HS-5 (cell line): ENCODE measurements around the gene CARD14.

Experiments used
- DNase-seq: peaks from one replicate; pipeline ENCODE4 v3.0.0-alpha.2; 2012; ENCODE audit warnings: low read depth

CARD14 gene

GRCh38 chr17:80169784-80170500, at the start of gene CARD14:
Gene CARD14, plus strand, starts transcription at chr17:80170030. Its CDS starts 11,409 bp downstream, at chr17:80181439.
- DNase-seq, result no peak

GRCh38 chr17:80122026-80122575, 47.7 kb upstream of the CARD14 start:
- no peak for DNase-seq

DNA sequence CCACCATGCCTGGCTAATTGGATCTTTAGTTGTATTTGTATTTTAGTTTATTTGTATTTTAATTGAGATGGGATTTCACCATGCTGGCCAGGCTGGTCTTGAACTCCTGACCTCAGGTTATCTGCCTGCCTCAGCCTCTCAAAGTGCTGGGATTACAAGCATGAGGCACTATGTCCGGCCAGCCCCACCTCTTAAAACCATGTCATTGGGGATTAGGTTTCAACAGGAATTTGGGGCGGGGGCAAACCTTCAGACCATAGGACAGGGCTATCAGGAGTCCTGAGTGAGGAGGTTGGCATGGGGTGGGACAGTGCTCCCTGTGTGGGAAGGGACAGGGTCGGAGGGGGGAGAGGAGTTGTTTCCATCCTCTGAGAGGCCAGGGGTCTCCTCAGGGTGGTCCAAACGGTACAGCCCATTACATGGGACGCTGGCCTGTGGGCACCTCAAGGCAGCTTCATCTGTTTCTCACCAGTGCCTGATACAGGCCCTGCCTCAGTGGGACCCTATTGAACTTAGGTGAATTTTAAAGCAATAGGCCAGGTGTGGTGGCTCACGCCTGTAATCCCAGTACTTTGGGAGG, 46.8 kb upstream of the CARD14 start:
- DNase-seq, result no peak

GRCh38 chr17:80123791-80124190, 46.0 kb upstream of the CARD14 start:
- DNase-seq, result no peak

- DNase-seq, result no peak
These were observed 45.4 kb upstream of the CARD14 start for GRCh38 chr17:80124351-80124981.

- DNase-seq, result no peak
These were observed 44.0 kb upstream of the CARD14 start for GRCh38 chr17:80125656-80126448.

DNA sequence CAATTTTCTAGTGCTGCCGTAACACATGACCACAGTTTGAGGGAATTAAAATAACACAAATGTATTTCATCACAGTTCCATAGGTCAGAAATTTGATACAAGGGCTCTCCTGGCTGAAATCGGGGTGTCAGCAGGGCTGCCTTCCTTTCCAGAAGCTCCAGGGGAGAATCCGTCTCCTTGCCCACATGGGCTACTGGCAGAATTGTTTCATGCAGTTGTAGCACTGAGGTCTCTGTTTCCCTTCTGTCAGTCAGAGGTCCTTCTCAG, 43.4 kb upstream of the CARD14 start:
- DNase-seq, result no peak

DNA sequence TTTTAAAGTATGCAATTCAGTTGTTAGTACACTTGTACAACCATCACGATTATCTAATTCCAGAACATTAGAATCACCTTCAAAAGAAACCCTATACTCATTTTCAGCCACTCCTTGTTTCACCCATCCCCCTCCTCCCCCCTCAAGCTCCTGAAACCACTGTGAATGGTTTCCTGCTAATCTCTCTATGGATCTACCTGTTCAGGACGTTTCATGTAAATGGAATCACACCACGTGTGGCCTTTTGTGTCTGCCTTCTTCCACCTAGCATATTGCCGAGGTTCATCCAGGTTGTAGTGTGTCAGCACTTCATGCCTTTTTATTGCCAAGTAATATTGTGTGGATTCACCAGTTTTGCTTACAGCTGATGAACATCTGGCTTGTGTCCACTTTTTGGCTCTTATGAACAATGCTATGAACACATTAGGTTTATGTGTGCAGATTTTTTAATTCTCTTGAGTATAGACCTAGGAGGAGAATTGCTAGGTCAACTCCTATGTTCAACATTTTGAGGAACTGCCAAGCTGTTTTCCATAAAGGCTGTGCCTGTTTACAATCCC, 40.7 kb upstream of the CARD14 start:
- no peak for DNase-seq

DNA sequence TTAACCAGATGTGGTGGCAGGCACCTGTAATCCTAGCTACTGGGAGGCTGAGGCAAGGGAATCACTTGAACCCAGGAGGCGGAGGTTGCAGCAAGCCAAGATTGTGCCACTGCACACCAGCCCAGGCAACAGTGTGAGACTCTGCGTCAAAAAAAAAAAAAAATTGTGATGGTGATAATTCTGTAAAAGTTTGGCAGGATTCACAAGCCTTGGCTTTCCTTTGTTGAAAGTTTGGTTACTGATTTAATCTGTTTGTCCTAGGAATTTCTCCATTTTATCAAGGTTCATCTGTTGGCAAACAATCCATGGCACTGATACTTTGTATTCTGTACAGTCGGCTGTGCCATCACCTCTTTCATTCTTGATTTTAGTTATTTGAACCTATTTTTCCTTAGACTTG, 38.8 kb upstream of the CARD14 start:
- DNase-seq, result no peak

DNA sequence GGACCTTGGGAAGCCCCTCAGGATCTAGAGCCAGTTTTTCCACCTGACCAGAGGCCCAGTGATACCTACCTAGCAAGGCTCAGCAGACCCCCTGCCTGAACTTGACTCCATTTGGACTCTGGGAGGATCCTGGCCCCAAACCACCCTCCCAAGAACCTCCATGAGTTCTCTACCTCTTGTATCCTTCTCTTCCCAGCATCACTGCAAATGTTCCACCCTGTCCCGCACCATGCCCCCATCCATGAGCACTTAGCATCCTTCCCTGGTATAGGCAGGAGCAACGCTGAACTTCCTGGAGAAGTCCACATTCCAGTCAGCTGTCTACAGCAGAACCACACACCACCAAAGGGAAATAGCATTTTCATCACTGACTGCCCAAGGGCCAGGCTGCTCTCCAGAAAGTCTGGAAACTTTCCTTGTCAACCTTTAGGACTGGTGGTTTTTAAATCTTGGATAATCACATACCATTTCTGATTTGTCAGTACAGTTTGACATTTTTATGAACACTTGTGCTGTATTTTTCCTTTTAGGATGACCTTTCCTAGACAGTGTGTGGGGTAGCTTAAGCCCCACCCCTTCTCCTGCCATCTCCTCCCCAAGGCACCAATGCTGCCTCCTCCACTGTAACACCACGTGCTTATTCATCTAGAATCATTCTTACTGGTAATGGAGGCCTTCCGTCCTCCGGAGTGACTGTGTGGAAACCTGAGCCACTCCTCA, 36.8 kb upstream of the CARD14 start:
- DNase-seq, result no peak

DNA sequence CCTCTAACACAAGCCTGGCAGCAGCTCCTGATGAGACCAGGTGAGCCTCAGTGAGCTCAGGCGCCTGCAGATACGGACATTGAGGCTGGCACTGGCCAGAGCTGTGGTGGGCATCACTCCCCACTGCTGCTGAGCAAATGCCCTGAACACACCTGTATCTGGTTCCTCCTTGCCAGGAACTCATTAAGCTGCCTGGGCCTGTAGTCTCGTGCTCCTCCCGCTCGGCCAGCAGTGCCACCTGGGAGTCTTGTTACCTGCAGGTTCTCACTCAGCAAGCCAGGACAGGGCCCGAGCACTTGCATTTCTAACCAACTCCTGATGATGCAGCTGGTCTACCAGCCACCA, 36.2 kb upstream of the CARD14 start:
- DNase-seq, result no peak

- no peak for DNase-seq
These were observed 32.7 kb upstream of the CARD14 start for GRCh38 chr17:80137131-80137530.

DNA sequence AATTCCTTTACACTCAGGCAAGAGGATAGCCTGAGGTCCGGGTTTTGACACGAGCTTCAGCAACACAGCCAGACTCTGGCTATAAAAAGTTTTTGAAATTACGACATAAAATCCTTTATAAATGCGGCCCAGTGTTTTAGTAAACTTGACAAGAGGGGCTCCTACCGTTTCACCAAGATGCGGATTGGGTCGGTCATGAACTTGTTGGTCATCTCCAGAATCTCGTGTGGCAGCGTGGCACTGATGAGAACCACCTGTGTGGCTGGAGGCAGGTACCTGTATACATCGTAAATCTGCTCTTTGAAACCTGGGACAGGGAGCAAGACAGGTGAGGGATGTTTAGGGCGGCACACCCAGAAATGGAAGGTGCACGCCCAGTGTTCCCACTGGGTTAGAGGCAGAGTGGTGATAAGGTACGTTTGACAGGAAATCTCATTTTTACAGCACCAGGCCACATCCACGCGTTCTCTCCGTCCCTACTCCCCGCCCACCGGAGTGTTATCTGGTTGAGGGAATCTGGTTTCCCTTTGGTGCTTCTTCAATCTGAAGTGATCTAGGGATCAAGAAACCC, 30.9 kb upstream of the CARD14 start:
- DNase-seq, result no peak

- DNase-seq, result no peak
These were observed 28.2 kb upstream of the CARD14 start for GRCh38 chr17:80141463-80142165.

DNA sequence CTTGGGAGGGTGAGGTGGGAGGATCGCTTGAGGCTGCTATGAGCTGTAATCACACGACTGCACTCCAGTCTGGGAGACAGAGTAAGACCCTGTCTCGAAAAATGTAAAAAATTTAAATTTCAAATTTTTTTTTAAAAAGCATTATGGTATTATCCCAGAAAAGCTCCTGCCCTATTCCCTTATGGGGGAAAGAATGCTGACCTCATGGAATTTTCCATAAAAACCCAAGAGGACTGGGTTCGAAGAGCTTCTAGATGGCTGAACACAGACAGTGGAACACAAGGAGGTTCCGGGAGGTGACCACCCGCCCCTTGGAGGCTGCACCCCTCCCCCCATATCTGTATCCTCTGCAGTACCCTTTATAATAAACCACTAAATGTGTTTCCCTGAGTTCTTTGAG, 26.9 kb upstream of the CARD14 start:
- DNase-seq, result no peak

- no peak for DNase-seq
These were observed 24.5 kb upstream of the CARD14 start for GRCh38 chr17:80145076-80146075.

- DNase-seq, result no peak
These were observed 23.5 kb upstream of the CARD14 start for GRCh38 chr17:80146121-80147034.

DNA sequence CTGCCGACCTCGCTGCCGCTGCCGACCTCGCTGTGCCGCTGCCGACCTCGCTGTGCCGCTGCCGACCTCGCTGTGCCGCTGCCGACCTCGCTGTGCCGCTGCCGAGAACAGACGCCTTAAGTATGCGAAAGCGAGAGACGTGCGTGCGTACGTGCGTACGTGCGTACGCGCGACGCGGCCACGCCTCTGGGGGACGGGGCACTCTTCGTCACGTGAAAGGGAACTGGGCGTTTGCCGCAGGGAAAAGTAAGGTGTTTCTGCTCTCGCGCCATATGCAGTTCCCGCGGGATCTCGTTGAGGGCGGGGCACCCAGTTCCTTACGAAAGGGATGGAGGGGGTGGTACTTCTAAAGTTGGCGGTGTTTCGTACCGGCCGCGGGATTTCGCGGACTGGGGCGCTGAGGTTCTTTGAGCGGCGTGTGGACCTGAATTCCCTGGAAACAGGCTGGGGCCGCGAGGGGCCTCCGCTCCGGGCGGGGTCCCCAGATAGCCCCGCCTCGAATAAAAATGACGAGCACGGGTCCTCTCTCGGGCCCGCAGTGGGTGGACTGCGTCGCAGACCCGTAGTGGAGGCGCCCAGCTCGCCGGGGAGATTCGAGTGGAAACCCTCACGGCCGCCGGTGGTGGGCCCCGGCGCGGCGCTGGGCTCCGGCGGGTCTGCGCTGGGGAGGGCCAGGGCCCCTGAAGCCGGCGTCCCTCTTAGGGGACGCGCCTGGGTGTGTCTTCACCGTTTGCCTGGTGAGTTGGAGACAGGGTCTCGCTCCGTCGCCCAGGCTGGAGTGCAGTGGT, 22.6 kb upstream of the CARD14 start, which contains the start of gene EIF4A3:
TSS of gene EIF4A3 (minus strand) at position 94 of the 788 bp plus-strand sequence. CDS start 167 bp downstream, outside the sequence.
- peak; percentile 96 for DNase-seq
